OCI-LY1 (cell line): ENCODE measurements around the gene ADGRL1.

ENCODE experiments used
- CTCF ChIP-seq: fragments of 200-600 bp; sonication (generic), shearing (Covaris generic); IDR thresholded peaks from 2 replicates; pipeline ENCODE4 v1.5.1; 2017; ENCODE audit warnings: mild to moderate bottlenecking, antibody characterized with exemption, low read length, moderate library complexity, mixed read lengths
- EZH2 ChIP-seq: fragments of 200-600 bp; sonication (generic), shearing (Covaris generic); IDR thresholded peaks from 2 replicates; pipeline ENCODE4 v1.8.0; 2017; ENCODE audit warnings: borderline replicate concordance, mixed run types, mild to moderate bottlenecking, antibody characterized with exemption, low read length, moderate library complexity, mixed read lengths

GRCh38 chr19:14114439-14114838, 91.5 kb downstream of the ADGRL1 start:
- TF ChIP-seq CTCF (no peak), EZH2 (no peak)
